NK-92 treated with Interleukin-12 subunit alpha and Interleukin-12 subunit beta, amount 100 ng/mL, for 24 hours (cell line): ENCODE data around the gene RFLNA.

Experiments
- DNase-seq: peaks from one replicate; lab custom pipeline; 2025; lab: John Stamatoyannopoulos, UW

RFLNA gene

DNA sequence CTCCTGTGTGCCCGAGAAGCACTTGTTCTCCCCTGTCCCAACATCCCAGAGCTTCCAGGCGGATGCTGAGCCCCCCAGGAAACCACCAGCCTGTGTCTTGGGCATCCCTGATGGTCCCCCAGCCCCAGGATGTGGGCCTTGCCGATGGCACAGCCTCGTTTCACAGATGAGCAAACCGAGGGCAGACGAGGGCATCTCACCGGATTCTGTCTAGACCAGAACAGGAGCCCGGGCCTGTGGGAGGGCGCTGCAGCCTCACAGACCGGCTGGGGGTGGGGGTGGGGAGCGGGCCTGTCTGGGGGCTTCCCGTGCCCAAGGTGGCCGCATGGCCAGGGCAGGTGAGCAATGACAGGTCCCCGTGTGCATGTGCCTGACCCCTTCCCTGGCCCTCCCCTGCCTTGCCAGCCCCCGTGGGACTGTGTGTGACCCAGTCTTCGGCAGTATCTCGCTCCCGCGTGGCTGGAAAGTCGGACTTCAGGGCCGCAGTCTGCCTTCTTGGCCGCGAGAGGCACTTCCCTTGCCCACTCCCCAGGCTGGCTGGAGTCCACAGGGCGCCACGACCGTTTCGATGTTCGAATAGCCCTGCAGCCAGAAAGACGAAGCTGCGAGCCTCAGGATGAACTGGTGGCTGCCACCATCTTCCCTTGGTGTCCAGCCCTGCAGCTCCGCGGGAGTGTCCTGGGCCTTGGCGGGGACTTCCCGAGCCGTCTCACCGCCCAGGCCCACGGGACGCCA lies 8.9 kb downstream of the RFLNA start:
- DNase-seq, result no peak

DNA sequence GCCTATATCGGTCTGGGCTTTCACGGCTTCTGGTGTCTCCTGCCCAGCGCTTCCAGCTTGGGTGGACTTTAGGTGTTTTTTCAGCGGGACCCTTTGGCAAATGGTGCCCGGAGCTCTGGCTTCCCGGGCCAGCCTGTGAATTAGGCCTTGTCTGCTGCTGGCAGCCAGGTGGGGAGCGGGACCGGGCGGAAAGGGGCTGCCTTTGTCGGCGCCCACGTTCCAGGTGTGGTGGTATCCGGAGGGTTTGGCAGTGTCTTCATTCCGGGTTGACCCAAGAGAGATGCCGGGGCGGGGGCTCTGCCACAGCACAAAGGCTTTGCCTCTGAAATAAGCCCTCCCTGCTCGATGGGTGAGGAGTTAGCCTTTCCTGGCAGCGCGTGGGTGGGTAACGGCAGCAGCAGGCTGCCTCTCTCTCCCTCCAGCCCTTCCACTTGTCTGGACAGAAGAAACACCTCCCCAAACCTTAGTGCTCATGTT lies 9.5 kb downstream of the RFLNA start:
- no peak for DNase-seq

GRCh38 chr12:124305136-124305535 lies 10.2 kb downstream of the RFLNA start:
- no peak for DNase-seq

DNA sequence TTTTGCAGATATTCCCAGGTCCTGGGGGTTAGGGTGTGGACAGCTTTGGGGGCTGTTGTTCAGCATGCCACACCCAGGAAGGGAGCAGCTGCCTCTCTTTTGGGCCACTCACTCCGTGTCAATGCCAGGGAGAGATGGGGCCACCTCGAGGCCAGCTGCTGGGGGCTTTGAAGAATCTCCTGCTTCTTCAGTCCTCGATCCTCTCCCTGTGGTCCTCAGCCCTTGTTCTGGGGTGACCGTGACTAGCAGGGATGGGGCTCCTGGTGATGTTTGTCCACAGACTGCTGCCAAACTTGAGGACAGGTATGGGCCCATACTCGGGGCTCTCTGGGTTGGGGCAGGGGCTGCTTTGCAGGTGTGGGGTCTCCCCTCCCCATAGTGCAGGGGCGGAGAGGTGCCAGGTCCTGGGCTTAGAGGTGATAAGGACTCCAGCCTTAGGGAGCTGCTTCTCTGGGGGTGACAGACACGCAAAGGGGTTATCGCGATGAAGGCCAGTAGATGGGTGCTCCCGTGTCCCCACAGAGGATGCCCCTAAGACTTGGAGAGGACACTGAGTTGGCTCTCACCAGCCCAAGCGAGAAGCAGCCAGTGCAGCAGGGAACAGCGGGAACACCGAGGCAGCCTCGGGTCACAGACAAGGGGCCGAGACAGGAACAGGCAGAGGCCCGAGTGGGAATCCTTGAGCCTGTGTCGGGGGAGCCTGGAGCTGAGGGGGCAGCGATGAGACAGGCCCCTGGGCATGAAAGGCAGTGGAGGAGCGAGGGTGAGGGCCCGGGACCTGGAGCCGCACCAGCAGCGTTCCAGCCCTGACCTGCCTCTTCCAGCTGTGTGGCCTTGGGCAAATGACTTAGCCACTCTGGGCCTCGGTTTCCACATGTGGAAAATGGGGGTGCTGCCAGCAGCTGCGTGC lies 11.1 kb downstream of the RFLNA start:
- DNase-seq, result no peak

DNA sequence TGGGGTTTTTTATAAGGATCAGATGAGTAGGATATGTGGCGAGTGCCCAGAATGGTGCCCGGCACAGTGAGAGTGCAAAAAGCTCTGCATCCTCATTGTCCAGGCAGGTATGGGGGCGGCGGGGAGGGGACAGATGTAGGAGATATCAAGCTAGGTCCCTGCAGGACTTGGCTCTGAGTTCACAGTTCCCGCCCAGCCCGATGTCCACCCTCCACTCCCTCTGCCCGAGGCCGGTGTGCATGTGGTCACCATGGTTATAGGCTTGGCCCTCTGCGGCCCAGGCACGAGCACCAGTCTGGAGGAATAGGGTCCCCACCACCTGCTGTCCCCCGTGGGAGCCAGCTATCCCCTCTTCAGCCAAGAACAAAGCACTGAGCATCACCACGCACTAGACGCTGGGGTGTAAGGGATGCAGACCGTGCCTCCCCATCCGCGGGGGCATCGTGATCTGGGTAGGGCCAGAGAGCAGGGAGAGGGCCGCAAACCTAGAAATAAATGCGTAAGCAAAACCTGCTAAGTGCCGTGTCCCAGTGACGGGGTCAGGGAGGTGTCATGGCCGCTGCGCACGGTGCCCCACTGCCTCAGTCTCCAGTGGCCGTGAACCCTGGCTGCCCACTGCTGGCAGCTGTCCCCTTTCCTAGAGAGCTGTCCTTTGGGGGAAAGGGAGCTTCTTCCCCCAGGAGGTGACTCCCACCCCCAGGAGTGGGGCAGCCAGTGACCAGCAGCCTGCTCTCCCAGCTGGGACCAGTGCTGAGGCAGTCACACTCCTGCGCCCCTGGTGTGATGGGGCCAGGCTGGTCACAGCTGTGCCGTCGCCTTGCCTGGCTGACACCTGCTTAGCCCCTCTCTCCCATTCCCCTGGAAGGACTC lies 12.0 kb downstream of the RFLNA start:
- no peak for DNase-seq

DNA sequence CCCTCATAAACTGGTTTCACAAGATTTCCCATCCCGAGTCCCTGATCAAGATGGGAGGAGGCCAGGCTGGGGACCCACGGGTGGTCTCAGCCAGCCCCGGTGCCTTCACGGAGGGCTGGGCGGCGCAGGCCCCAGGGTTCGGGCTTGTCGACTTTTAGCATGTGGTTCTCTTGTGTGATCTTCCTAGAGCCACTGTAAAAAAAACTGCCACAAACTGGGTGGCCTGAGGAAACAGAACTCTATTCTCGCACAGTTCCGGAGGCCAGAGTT lies 12.6 kb downstream of the RFLNA start:
- no peak for DNase-seq

DNA sequence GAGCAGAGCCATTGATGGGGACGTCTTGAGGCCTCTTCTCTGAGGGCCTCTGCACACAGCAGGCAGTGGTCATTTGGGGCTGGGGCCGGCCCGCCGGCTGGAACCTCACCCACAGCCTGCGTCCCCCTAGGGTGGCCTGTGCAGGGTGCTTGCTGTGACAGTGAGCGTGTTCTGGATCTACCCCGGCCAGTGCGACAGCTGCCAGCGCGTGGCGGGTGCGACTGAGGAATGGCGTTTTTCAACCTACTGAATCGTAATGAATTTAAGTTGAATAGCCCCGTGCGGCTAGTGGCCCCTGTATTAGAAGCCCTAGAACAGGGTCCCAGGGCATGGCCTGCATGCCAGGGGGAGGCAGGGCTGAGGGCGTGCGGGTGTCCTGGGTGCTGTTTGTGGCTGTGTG lies 13.8 kb downstream of the RFLNA start:
- no peak for DNase-seq

DNA sequence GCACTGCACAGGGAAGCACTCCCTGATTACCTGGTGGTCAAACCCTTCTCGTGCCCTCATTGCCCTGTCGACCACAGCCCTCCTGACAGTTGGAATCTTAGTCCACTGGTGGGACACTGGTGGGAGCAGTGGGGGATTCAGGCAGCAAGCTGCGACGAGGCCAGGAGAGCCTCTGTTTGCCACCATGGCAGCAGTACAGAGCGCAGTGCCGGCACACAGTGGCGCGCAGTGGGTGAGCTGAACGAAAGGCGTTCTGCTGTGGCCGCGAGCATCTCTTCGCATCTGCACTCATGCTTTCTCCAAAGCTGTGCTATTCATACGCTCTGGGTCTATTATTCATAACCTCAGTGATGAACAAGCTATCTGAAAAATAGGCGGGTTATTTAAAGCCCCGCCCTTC lies 14.3 kb downstream of the RFLNA start:
- no peak for DNase-seq

GRCh38 chr12:124309744-124310143 lies 14.9 kb downstream of the RFLNA start:
- no peak for DNase-seq

DNA sequence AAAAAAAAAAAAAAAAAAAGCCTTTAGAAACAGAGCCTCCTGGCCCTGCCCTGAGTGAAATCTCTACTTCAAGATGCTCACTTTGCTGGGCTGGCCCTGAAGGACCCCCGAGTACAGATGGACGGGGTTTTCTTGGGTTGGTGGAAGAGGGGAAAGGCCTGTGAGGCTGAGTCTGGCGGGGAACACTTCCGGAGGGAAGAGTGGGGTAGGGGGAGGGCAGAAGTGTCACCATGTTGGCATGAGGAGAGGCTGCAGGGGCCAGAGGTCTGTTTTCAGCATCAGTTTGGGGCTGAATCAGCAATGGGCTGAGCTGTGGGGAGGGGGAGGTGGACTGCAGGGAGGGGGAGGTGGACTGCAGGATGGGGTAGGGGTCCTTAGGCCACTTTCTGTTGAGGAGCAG lies 15.3 kb downstream of the RFLNA start:
- no peak for DNase-seq

- DNase-seq, result no peak
Measured at GRCh38 chr12:124310785-124311184, 15.9 kb downstream of the RFLNA start.

DNA sequence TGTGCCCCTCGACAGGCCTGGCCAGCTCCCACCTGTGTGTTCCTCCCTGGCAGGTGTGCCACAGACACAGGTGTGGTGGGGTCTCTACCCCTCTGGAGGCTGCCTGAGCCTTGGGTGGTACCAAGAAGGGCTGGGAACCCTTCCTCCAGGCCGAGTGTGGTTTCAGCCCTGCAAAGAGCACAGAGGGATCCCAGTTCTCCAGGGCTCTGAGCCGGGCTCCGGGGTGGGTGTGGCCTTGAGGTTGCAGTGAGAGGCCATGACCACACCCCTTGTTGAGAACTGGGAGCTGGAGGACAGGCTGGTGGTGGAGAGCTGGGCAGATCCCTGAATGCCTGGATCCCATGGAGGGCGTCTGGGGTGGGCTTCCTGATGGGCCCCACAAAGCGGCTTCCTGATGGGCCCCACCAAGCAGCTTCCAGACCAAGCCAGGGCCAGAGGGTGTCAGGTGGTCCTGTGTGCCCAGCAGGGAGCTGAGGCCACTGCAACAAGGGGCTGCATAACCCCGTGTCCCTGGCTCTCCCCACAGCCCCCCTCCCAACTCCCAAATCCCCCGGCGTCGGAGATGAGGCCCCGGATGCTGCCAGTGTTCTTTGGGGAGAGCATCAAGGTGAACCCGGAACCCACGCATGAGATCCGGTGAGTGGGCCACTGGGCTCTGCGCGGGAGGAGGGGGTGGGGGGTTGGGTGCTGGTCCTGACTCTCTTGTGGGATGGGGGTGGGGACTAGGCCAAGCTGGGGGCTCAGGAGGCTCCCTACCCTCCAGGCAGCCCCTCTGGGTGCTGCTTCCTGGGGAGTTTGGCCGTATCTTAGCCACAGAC lies 16.6 kb downstream of the RFLNA start:
- no peak for DNase-seq

DNA sequence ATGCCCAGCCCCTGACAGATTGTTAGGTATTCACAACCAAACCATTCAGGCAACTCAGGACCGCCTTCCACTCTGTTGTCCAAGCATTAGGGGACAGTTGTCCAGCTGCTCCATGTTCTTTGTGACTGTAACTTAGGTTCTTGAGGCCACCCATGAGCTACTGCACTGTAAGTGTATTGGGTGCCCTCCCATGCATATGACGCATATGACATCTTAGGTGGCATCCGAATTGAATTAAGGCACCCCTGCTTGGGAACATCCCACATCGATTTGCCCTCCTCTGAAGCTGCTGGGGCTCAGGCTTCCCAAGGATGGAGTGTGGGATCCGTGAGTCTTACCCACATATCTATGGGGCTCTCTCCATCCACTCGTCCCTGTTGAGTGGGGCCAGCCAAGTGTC lies 17.7 kb downstream of the RFLNA start:
- DNase-seq, result no peak

DNA sequence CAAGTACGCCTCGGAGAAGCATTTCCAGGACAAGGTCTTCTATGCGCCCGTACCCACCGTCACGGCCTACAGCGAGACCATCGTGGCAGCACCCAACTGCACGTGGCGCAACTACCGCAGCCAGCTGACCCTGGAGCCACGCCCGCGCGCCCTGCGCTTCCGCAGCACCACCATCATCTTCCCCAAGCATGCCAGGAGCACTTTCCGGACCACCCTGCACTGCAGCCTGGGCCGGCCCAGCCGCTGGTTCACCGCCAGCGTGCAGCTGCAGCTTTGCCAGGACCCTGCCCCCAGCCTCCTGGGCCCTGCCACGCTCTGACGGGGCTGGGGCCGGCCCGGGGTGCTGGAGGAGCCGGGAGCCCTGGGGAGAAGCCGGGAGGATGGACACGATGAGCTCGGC lies 19.3 kb downstream of the RFLNA start:
- no peak for DNase-seq

GRCh38 chr12:124314766-124315165 lies 19.9 kb downstream of the RFLNA start:
- DNase-seq, result no peak

- DNase-seq, result no peak
Measured at GRCh38 chr12:124315372-124316044, 20.6 kb downstream of the RFLNA start.

GRCh38 chr12:124316257-124316900 lies 21.5 kb downstream of the RFLNA start:
- DNase-seq, result no peak

DNA sequence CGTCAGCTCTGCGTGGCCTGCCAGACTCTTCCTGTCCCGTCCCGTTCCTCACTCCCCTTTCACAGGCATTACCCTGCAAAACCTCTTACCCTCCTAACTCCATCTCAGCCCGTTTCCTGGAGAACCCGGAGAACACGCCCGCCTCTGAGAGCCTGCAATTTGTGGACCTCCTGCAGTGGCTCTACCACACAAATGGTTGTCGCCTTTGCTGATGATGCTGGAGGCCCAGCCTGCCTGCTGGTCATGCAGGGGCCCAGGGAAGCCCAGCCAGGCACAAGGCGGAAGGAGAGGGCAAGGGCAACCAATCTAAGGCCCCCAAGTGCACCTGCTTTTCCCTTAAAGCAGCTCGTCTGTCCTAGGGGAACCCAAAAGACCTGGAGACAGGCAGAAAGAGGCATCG lies 22.5 kb downstream of the RFLNA start:
- DNase-seq, result no peak

GRCh38 chr12:124318278-124319020 lies 23.6 kb downstream of the RFLNA start:
- no peak for DNase-seq
